Measurements from ENCODE around the gene UGT1A9. TPM values are rescaled to one million over a fixed set of nuclear protein-coding genes. Genes with fewer than 3 reads are reported as not detected.

Gene UGT1A9
- total and polyA plus RNA-seq, 2 experiments from 2014 or later: not detected

- no peak for TF ChIP-seq REST (IDR thresholded peaks at IDR 0.05; ENCODE audit: unreplicated experiment)
- TF ChIP-seq NANOG (IDR thresholded peaks at IDR 0.05; ENCODE audit: borderline replicate concordance): no peak
- TF ChIP-seq POLR2AphosphoS5 (IDR thresholded peaks at IDR 0.05; ENCODE audit: low read depth): no peak
- no peak for TF ChIP-seq EZH2phosphoT487 (IDR thresholded peaks at IDR 0.05; ENCODE audit: unreplicated experiment)
- no peak for TF ChIP-seq EZH2 (IDR thresholded peaks at IDR 0.05; ENCODE audit: low read depth, unreplicated experiment)
- TF ChIP-seq STAT1 (IDR thresholded peaks at IDR 0.05; ENCODE audit: unreplicated experiment): no peak
Observed at GRCh38 chr2:233684640-233685039, 12.9 kb downstream of the UGT1A9 start (continued).

DNA sequence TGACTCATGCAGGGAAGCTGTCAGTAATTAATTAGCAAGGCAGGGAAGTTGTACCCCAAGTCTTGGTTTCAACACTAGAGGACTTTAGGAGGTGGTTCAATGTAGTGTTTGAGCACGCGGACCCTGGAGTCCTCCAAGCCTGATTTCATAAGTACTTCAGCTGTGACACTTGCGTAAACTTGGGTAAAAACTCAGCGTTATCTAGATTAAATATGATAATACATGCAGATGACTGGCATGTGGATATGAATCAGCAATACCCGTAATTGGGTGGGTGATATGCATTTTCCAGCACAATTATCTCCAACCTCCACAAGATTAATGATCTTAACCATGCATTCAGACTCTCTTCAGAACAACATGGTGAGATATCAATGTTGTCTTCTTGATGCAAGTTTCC lies 15.2 kb downstream of the UGT1A9 start:
- Histone ChIP-seq H3K4me1 (ENCODE audit: insufficient read depth) (peaks cover 7% of the 10 kb centered on the region; the same call in 1 of the 2 replicates), H3K9me2 (ENCODE audit: insufficient read depth) (peaks cover 12% of the 10 kb centered on the region; the same call in 1 of the 2 replicates), H2AFZ (no peak overlapping the region), H3F3A (replicated peaks; ENCODE audit: low read depth) (no peaks in the 10 kb centered on the region), H3K27me3 (ENCODE audit: insufficient read depth) (no peaks in the 10 kb centered on the region), H3K4me3 (no peak overlapping the region), H3K4me2 (no peak overlapping the region), H3K79me2 (replicated peaks; ENCODE audit: insufficient read depth) (no peaks in the 10 kb centered on the region), H4K20me1 (replicated peaks; ENCODE audit: insufficient read depth) (no peaks in the 10 kb centered on the region; the same call in 1 of the 2 replicates), H3K36me3 (ENCODE audit: insufficient read depth) (no peaks in the 10 kb centered on the region), H3K27ac (ENCODE audit: low read depth) (no peak overlapping the region)
- peaks cover 3% of the 10 kb centered on the region for H3K27me3 Mint-ChIP-seq (ENCODE audit: insufficient read depth, low read depth, poor library complexity)
- DNase-seq (ENCODE audit: low spot score) (no peak), ATAC-seq (no peak)
- H3K4me3 Mint-ChIP-seq: no peak overlapping the region
- no peaks in the 10 kb centered on the region; the same call in 2 of the 3 replicates for H3K36me3 Mint-ChIP-seq (ENCODE audit: low read depth)
- peaks cover 17% of the 10 kb centered on the region for H3K4me1 Mint-ChIP-seq
- no peak overlapping the region for H3K27ac Mint-ChIP-seq
- H3K9me3 Mint-ChIP-seq: no peaks in the 10 kb centered on the region
- TF ChIP-seq EZH2phosphoT487 (IDR thresholded peaks at IDR 0.05; ENCODE audit: unreplicated experiment) (no peak), JUNB (IDR thresholded peaks at IDR 0.05; ENCODE audit: unreplicated experiment) (no peak), ETS1 (IDR thresholded peaks at IDR 0.05) (no peak), CTCF (conservative IDR thresholded peaks at IDR 0.05; ENCODE audit: low read depth in 2 of 2) (no peak), NANOG (IDR thresholded peaks at IDR 0.05; ENCODE audit: borderline replicate concordance) (no peak), CREB1 (CRISPR knock-in tag; IDR thresholded peaks at IDR 0.05; ENCODE audit: low read depth) (no peak), ZNF114 (CRISPR knock-in tag; IDR thresholded peaks at IDR 0.05) (no peak), ZNF462 (CRISPR knock-in tag; IDR thresholded peaks at IDR 0.05) (no peak), STAT1 (IDR thresholded peaks at IDR 0.05; ENCODE audit: unreplicated experiment) (no peak)

Measured in GM23338 (cell line).